WTC11 (cell line): ENCODE results near the gene PDE8A. TPM values are rescaled to one million over a fixed set of nuclear protein-coding genes. Genes with fewer than 3 reads are reported as not detected.

Experiments
- ATAC-seq: fragments of 200-7000 bp; cut with Tn5 transposase; 2 replicates; pipeline ENCODE4 v1.10.0; 2021; ENCODE audit warnings: mild to moderate bottlenecking, moderate library complexity
- CTCF ChIA-PET: fragments of 300-600 bp; sonication (Branson Sonifier 250); formaldehyde crosslinking; loops from one replicate; lab custom pipeline; 2021; ENCODE audit warnings: antibody characterized with exemption; lab: Charles Lee
- POLR2A ChIA-PET: fragments of 350-600 bp; sonication (Branson Sonifier 250); formaldehyde crosslinking; loops from one replicate; lab custom pipeline; 2021; ENCODE audit warnings: antibody characterized with exemption; lab: Charles Lee
- DNase-seq: peaks from one replicate; pipeline ENCODE4 v3.0.0; 2021; ENCODE audit warnings: low spot score
- H3K27ac Mint-ChIP-seq: 2 replicates; pipeline ENCODE4 v1.8.0; 2021; ENCODE audit warnings: mixed read lengths
- H3K27me3 Mint-ChIP-seq: 2 replicates; pipeline ENCODE4 v1.8.0; 2021; ENCODE audit warnings: low read depth, mild to moderate bottlenecking, moderate library complexity, mixed read lengths
- H3K36me3 Mint-ChIP-seq: 2 replicates; pipeline ENCODE4 v1.8.0; 2021; ENCODE audit warnings: mixed read lengths
- H3K4me1 Mint-ChIP-seq: 2 replicates; pipeline ENCODE4 v1.8.0; 2022; ENCODE audit warnings: mixed read lengths
- H3K4me3 Mint-ChIP-seq: 2 replicates; pipeline ENCODE4 v1.8.0; 2021; ENCODE audit warnings: mild to moderate bottlenecking, moderate library complexity, mixed read lengths
- H3K9me3 Mint-ChIP-seq: 2 replicates; pipeline ENCODE4 v1.8.0; 2021; ENCODE audit warnings: mixed read lengths
- CDX4 ChIP-seq: fragments of 250-450 bp; sonication (Bioruptor Pico); IDR thresholded peaks from 2 replicates; pipeline ENCODE4 v1.9.0; 2021; ENCODE audit warnings: moderate library complexity, mild to moderate bottlenecking, inconsistent platforms, borderline replicate concordance
- E2F1 ChIP-seq: sonication (generic); formaldehyde crosslinking; IDR thresholded peaks from 2 replicates; pipeline ENCODE4 v1.8.0; 2022; ENCODE audit warnings: mild to moderate bottlenecking, missing genetic modification reagents
- E2F4 ChIP-seq: sonication (generic); formaldehyde crosslinking; IDR thresholded peaks from 2 replicates; pipeline ENCODE4 v1.8.1; 2022; ENCODE audit warnings: low read depth, mild to moderate bottlenecking, moderate library complexity, missing genetic modification reagents, borderline replicate concordance
- ELF4 ChIP-seq: sonication (generic); formaldehyde crosslinking; IDR thresholded peaks from 2 replicates; pipeline ENCODE4 v1.8.1; 2022; ENCODE audit warnings: low read depth, mild to moderate bottlenecking, moderate library complexity, missing genetic modification reagents
- FOXK1 ChIP-seq: sonication (generic); formaldehyde crosslinking; IDR thresholded peaks from 2 replicates; pipeline ENCODE4 v1.8.0; 2022; ENCODE audit warnings: mild to moderate bottlenecking, moderate library complexity, missing genetic modification reagents
- IRF1 ChIP-seq: sonication (generic); formaldehyde crosslinking; IDR thresholded peaks from 2 replicates; pipeline ENCODE4 v1.8.0; 2023; ENCODE audit warnings: missing genetic modification reagents
- JUN ChIP-seq: sonication (generic); formaldehyde crosslinking; IDR thresholded peaks from 2 replicates; pipeline ENCODE4 v1.8.0; 2023; ENCODE audit warnings: mild to moderate bottlenecking, missing genetic modification reagents
- MYBL2 ChIP-seq: sonication (generic); formaldehyde crosslinking; IDR thresholded peaks from 2 replicates; pipeline ENCODE4 v1.8.1; 2023; ENCODE audit warnings: mild to moderate bottlenecking, moderate library complexity, missing genetic modification reagents
- NR3C1 ChIP-seq: sonication (generic); formaldehyde crosslinking; conservative IDR thresholded peaks from 2 replicates; pipeline ENCODE4 v1.8.1; 2023; ENCODE audit warnings: low read depth, mild to moderate bottlenecking, missing genetic modification reagents
- RELA ChIP-seq: sonication (generic); formaldehyde crosslinking; IDR thresholded peaks from 2 replicates; pipeline ENCODE4 v1.8.1; 2022; ENCODE audit warnings: missing genetic modification reagents, mild to moderate bottlenecking, borderline replicate concordance
- SMAD3 ChIP-seq: sonication (generic); formaldehyde crosslinking; IDR thresholded peaks from 2 replicates; pipeline ENCODE4 v1.8.0; 2022; ENCODE audit warnings: missing genetic modification reagents, mild to moderate bottlenecking, borderline replicate concordance
- TEAD4 ChIP-seq: sonication (generic); formaldehyde crosslinking; IDR thresholded peaks from 2 replicates; pipeline ENCODE4 v1.8.0; 2022; ENCODE audit warnings: mild to moderate bottlenecking, missing genetic modification reagents
- ZNF263 ChIP-seq: sonication (generic); formaldehyde crosslinking; IDR thresholded peaks from 2 replicates; pipeline ENCODE4 v1.8.1; 2022; ENCODE audit warnings: low read depth, mild to moderate bottlenecking, moderate library complexity, missing genetic modification reagents
- ZNF281 ChIP-seq: sonication (generic); formaldehyde crosslinking; IDR thresholded peaks from 2 replicates; pipeline ENCODE4 v1.8.0; 2023; ENCODE audit warnings: mild to moderate bottlenecking, missing genetic modification reagents
- ZNF416 ChIP-seq: fragments of 250-450 bp; sonication (Bioruptor Pico); IDR thresholded peaks from 2 replicates; pipeline ENCODE4 v1.9.0; 2021; ENCODE audit warnings: mild to moderate bottlenecking, inconsistent platforms
- ZNF423 ChIP-seq: fragments of 250-450 bp; sonication (Bioruptor Pico); IDR thresholded peaks from 2 replicates; pipeline ENCODE4 v2.1.2; 2022; ENCODE audit warnings: mild to moderate bottlenecking, moderate library complexity
- ZNF532 ChIP-seq: fragments of 250-450 bp; sonication (Bioruptor Pico); IDR thresholded peaks from 2 replicates; pipeline ENCODE4 v1.9.0; 2021; ENCODE audit warnings: mild to moderate bottlenecking, borderline replicate concordance
- ZSCAN18 ChIP-seq: fragments of 250-450 bp; sonication (Bioruptor Pico); IDR thresholded peaks from 2 replicates; pipeline ENCODE4 v2.1.2; 2022; ENCODE audit warnings: mild to moderate bottlenecking, moderate library complexity
- total RNA-seq: library from RNA; stranded (reverse); gene quantifications from 3 replicates; pipeline ENCODE4 v1.2.3, GENCODE V29; 2021

PDE8A gene
- total RNA-seq, 1 experiment from 2014 or later: 13.9 TPM

- TF ChIP-seq E2F1 (CRISPR knock-in tag) (no peak), CDX4 (CRISPR knock-in tag) (no peak), ZNF532 (CRISPR knock-in tag) (no peak), ZNF263 (CRISPR knock-in tag) (no peak), JUN (CRISPR knock-in tag) (no peak), TEAD4 (CRISPR knock-in tag) (no peak), MYBL2 (CRISPR knock-in tag) (no peak)
Measured at GRCh38 chr15:85008474-85009260, 27.0 kb downstream of the PDE8A start (continued).

- Mint-ChIP-seq H3K27ac (no peak overlapping the region), H3K27me3 (no peaks in the 10 kb centered on the region), H3K9me3 (no peaks in the 10 kb centered on the region), H3K36me3 (no peaks in the 10 kb centered on the region), H3K4me3 (no peak overlapping the region), H3K4me1 (peaks cover 13% of the 10 kb centered on the region)
- ChIA-PET POLR2A (interaction anchor here (0.6 kb wide), 2 partner anchors 72 to 468 kb away, joined by 3 to 4 read pairs; no protein-coding TSS in a partner anchor), CTCF (no interaction called here)
- DNase-seq (no peak), ATAC-seq (no peak)
- TF ChIP-seq ZSCAN18 (CRISPR knock-in tag): no peak
- no peak for TF ChIP-seq ZNF423 (CRISPR knock-in tag)
- no peak for TF ChIP-seq FOXK1
- TF ChIP-seq ZNF263 (CRISPR knock-in tag): no peak
- TF ChIP-seq E2F4 (CRISPR knock-in tag): no peak
- no peak for TF ChIP-seq SMAD3 (CRISPR knock-in tag)
- no peak for TF ChIP-seq ZNF281 (CRISPR knock-in tag)
- no peak for TF ChIP-seq RELA (CRISPR knock-in tag)
- no peak for TF ChIP-seq ZNF416 (CRISPR knock-in tag)
- no peak for TF ChIP-seq ELF4
- TF ChIP-seq NR3C1 (CRISPR knock-in tag): no peak
- TF ChIP-seq IRF1 (CRISPR knock-in tag): no peak
Measured at GRCh38 chr15:85009435-85009834, 27.8 kb downstream of the PDE8A start.
